NCI-H1417 (cell line): Measurements from ENCODE around the gene ABR.
"Not testable (repeated sequence)": the region's sequence is repeated elsewhere in the genome, so short reads cannot be mapped to it uniquely, and the experiment has no call there.

ENCODE experiments used
- DNase-seq, 3 experiments: peaks; one replicate each; lab custom pipeline; 2025; lab: John Stamatoyannopoulos, UW

Gene ABR

GRCh38 chr17:983921-984320 lies 195.9 kb downstream of the ABR start:
- DNase-seq, result no peak

- DNase-seq, result no peak
Observed at GRCh38 chr17:981292-981658, 198.5 kb downstream of the ABR start.

GRCh38 chr17:980406-981291 lies 199.1 kb downstream of the ABR start:
- peak; percentile 73 to 85 (median 84) for DNase-seq

GRCh38 chr17:979539-980405 lies 200.0 kb downstream of the ABR start, which contains the start of gene NXN:
TSS of gene NXN (minus strand) at chr17:979776.
- peak; percentile 44 to 83 (median 75) for DNase-seq

GRCh38 chr17:979212-979538 lies 200.6 kb downstream of the ABR start:
- DNase-seq, result no peak

GRCh38 chr17:978103-979093 lies 201.4 kb downstream of the ABR start:
- peak in 2 of 3 experiments; percentile 55 to 58 for DNase-seq

- no peak for DNase-seq
Observed at GRCh38 chr17:977166-977565, 202.6 kb downstream of the ABR start.

- no peak for DNase-seq
Observed at GRCh38 chr17:976312-976711, 203.5 kb downstream of the ABR start.

- no peak for DNase-seq
Observed at GRCh38 chr17:975371-975915, 204.3 kb downstream of the ABR start.

GRCh38 chr17:974778-975177 lies 205.0 kb downstream of the ABR start:
- not testable (repeated sequence) for DNase-seq

- no peak for DNase-seq
Observed at GRCh38 chr17:973053-973452, 206.7 kb downstream of the ABR start.

GRCh38 chr17:971861-972260 lies 207.9 kb downstream of the ABR start:
- not testable (repeated sequence) for DNase-seq

- DNase-seq, result no peak
Observed at GRCh38 chr17:970364-970763, 209.4 kb downstream of the ABR start.

- peak; percentile 40 to 79 (median 49) for DNase-seq
Observed at GRCh38 chr17:969811-970355, 209.9 kb downstream of the ABR start.

- DNase-seq, result peak; percentile 11 to 56 (median 25)
Observed at GRCh38 chr17:968812-969730, 210.7 kb downstream of the ABR start.

GRCh38 chr17:967122-967521 lies 212.7 kb downstream of the ABR start:
- DNase-seq, result no peak

- DNase-seq, result no peak
Observed at GRCh38 chr17:965311-965989, 214.3 kb downstream of the ABR start.

- peak in 2 of 3 experiments; percentile 55 to 76 for DNase-seq
Observed at GRCh38 chr17:964876-965275, 214.9 kb downstream of the ABR start.

GRCh38 chr17:962670-963069 lies 217.1 kb downstream of the ABR start:
- DNase-seq, result no peak
